HEK293T (cell line): ENCODE data around the gene FLVCR1.

Experiments
- ARNT ChIP-seq: fragments of 450-650 bp; IDR thresholded peaks from 2 replicates; pipeline ENCODE4 v1.6.1; 2017; ENCODE audit warnings: mild to moderate bottlenecking
- BHLHE40 ChIP-seq: fragments of 450-650 bp; IDR thresholded peaks from 2 replicates; pipeline ENCODE4 v1.6.1; 2016; ENCODE audit warnings: mild to moderate bottlenecking, moderate library complexity, borderline replicate concordance
- CTBP1 ChIP-seq: fragments of 450-650 bp; IDR thresholded peaks from 2 replicates; pipeline ENCODE4 v1.6.1; 2016; ENCODE audit warnings: borderline replicate concordance
- ELF4 ChIP-seq: fragments of 450-650 bp; IDR thresholded peaks from 2 replicates; pipeline ENCODE4 v1.6.1; 2017; ENCODE audit warnings: antibody characterized with exemption
- FOXK2 ChIP-seq: fragments of 450-650 bp; IDR thresholded peaks from 2 replicates; pipeline ENCODE4 v1.6.1; 2016; ENCODE audit warnings: mild to moderate bottlenecking
- FOXM1 ChIP-seq: fragments of 450-650 bp; IDR thresholded peaks from 2 replicates; pipeline ENCODE4 v1.6.1; 2017; ENCODE audit warnings: mild to moderate bottlenecking, borderline replicate concordance
- HDGF ChIP-seq: fragments of 450-650 bp; IDR thresholded peaks from 2 replicates; pipeline ENCODE4 v1.6.1; 2017; ENCODE audit warnings: antibody characterized with exemption, borderline replicate concordance
- LEF1 ChIP-seq: fragments of 450-650 bp; IDR thresholded peaks from 2 replicates; pipeline ENCODE4 v1.6.1; 2017; ENCODE audit warnings: mild to moderate bottlenecking, borderline replicate concordance
- NFRKB ChIP-seq: fragments of 450-650 bp; IDR thresholded peaks from 2 replicates; pipeline ENCODE4 v1.6.1; 2016; ENCODE audit warnings: mild to moderate bottlenecking, moderate library complexity
- SUZ12 ChIP-seq: fragments of 450-650 bp; IDR thresholded peaks from 2 replicates; pipeline ENCODE4 v1.6.1; 2016; ENCODE audit warnings: mild to moderate bottlenecking
- ZNF384 ChIP-seq: fragments of 450-650 bp; IDR thresholded peaks from 2 replicates; pipeline ENCODE4 v1.6.1; 2016

DNA sequence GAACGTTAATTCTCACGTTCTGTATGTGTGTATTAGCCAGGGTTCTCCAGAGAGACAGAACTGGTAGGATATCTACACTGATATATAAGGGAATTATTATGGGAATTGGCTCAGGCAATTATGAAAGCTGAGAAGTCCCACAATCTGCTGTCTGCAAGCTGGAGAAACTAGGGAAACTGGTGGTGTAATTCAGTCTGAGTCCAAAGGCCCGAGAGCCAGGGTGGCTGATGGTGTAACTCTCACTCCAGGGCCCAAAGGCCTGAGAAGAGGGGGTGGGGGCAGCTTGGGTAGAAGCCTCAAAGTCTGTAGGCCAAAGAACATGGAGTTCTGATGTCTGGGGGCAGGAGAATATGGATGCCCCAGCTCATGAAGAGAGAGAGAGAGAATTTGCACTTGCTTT is 79.0 kb downstream of the FLVCR1 start:
- TF ChIP-seq BHLHE40 = no peak
- no peak for TF ChIP-seq LEF1
- TF ChIP-seq ELF4 = no peak
- TF ChIP-seq HDGF = no peak
- TF ChIP-seq FOXM1 = no peak
- TF ChIP-seq FOXK2 = no peak
- TF ChIP-seq SUZ12 = no peak
- no peak for TF ChIP-seq NFRKB
- no peak for TF ChIP-seq CTBP1
- TF ChIP-seq ARNT = no peak
- no peak for TF ChIP-seq ZNF384
